Posterior cingulate gyrus (tissue), 11 donors: ENCODE results near the gene FAM3D.

Experiments used
- DNase-seq, 10 donors: peaks; one replicate each; pipeline versions ENCODE4 v3.0.0 to v3.0.0-alpha.2; 2020 to 2021; ENCODE audit warnings: mixed read lengths in 3 of 10
- intact Hi-C: fragments of 100-400 bp; cut with DNase I; formaldehyde crosslinking; loops from one replicate; pipeline ENCODE4 v1.15.1; 2023

The FAM3D gene

GRCh38 chr3:58630076-58630709 lies 36.4 kb downstream of the FAM3D start:
- intact Hi-C loops, result loop anchor here (1.0 to 2.0 kb wide), 2 partner anchors 62 to 323 kb away; partner anchors contain the start of genes HTD2 and RPP14
- DNase-seq, result peak in 8 of 10 donors; percentile 35 to 88 (median 75)

- intact Hi-C loops, result loop anchor here (1.0 to 5.0 kb wide), 3 partner anchors 61 to 442 kb away; partner anchors contain the start of genes HTD2 and RPP14
- no peak for DNase-seq
Observed at GRCh38 chr3:58629629-58630028, 36.9 kb downstream of the FAM3D start.

DNA sequence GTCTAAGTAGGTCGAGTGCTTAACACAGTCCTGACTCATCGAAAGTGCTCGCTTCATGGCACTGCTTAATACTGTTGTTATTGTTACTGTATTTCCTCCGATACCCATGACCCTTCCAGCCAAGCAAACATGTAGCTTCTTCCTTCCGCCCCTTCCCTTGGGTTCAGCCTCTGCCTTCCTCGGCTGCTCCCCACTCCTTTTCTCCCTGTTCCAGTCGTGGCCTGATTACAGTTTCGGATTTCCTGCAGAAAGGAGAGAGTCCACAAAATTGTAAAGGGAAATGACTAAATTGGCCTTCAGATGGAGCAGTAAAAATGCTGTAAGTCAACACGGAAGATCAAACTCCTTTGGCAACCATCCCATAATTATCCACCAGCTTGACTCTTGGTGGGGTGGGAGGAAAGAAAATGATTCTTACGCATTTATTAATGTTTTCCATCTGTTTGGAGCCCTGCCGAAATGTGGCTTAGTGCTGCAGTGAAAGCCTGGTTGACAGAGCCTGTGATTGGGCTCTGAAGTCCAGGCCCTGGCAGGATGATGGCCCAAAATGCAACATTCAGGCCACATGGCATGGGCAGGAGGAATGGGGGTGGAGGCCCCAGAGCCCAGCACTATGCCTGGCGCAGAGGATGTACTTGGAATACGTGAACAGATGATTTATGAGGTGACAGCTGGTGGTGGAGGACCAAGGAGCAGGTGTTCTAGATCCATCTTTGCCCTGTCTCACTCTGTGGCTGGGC lies 37.6 kb downstream of the FAM3D start:
- DNase-seq, result peak in 1 of 10 donors; percentile 61
- intact Hi-C loops, result loop anchor here (5.0 kb wide), 1 partner anchor 442 kb away; no protein-coding TSS in a partner anchor

- intact Hi-C loops, result loop anchor here (5.0 kb wide), 1 partner anchor 441 kb away; no protein-coding TSS in a partner anchor
- no peak for DNase-seq
Observed at GRCh38 chr3:58627941-58628340, 38.6 kb downstream of the FAM3D start.

GRCh38 chr3:58627570-58627885 lies 39.0 kb downstream of the FAM3D start:
- DNase-seq, result peak in 4 of 10 donors; percentile 32 to 89 (median 62)
- intact Hi-C loops, result loop anchor here (5.0 kb wide), 1 partner anchor 440 kb away; no protein-coding TSS in a partner anchor

DNA sequence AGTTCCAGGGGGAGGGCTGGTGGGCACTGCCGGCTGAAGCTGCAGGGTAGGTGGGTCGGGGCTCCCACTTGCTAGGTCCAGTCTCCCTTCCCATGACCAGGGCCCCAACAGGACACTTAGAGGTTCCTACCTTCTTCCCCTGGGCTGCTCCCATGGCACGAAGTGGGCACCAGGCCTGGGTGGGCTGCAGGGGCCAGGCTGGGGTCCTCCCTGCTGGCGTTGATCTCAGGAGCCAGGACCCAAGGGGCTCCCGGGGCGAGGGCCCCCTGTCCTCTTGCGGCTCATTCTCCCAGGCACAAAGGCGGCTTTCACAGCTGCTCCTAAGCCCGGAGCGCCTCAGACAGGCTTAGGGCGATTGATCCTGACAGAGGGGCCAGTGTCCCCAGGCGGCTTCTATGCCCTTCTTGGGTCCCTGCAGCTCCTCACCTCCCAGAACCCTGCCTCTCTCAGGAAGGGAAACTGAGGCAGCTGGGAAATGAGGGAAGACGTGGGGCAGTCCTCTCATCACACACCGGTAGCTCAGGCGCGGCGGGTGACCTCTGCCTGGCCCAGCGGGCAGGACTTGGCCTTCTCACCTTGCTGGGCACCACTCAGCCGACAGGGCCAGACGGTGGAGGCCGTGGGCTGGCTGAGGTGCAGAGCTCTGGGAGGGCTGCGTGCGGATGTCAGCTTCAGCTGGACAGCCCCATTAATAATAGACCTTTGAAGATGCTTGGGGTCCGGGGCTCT lies 39.6 kb downstream of the FAM3D start:
- intact Hi-C loops, result loop anchor here (5.0 kb wide), 1 partner anchor 440 kb away; no protein-coding TSS in a partner anchor
- peak in 1 of 10 donors; percentile 82 for DNase-seq

DNA sequence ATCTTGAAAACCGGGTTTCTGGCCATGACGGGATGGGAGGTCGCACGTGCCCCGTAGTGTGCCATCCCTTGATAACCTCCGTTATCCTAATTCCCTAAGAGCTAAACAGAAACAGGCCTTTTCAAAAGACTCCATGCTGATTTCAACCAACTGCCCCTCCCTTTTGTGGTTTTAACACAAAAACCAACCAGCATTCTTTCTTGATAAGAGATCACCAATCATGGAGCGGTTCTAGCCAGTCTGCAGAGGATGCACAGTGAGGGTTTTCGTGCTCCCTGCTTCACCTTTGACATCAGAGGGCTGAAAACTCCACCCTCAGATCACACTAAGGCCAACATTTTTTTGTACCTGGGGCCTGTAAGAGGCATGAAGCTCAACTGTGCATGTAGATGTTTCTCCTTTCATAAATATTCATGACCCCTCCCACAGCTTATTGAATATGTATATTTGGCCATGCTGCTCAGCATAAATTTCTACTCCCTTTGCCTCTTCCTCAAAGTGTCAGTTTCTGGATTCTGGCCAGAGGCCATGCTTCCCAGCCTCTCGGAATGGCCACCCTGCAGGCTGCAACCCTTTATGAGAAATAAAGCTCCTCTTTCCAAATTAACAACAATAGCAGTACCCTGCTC lies 41.3 kb downstream of the FAM3D start:
- peak in 1 of 10 donors; percentile 20 for DNase-seq
- intact Hi-C loops, result loop anchor here (5.0 kb wide), 1 partner anchor 438 kb away; no protein-coding TSS in a partner anchor

DNA sequence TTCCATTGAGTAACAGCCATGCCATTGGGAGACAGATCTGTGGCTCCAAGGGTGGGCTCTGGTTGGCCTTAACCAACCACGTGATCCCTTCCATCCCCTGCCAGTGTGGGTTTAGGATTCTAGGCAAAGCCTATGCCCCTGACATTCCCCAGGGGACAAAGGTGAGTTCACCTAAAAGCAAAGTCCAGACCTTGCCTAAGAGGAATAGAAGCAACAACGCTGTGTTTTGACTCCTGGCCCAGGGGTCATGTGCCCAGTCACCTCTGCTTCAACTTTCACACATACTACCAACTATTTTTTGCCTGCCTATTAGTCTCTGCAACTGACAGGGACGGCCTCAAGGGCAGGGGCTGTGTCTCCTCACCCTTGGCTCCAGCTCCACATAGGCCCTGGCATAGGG lies 42.0 kb downstream of the FAM3D start:
- DNase-seq, result peak in 1 of 10 donors; percentile 35
- intact Hi-C loops, result no loop called here

GRCh38 chr3:58623961-58624360 lies 42.6 kb downstream of the FAM3D start:
- no peak for DNase-seq
- intact Hi-C loops, result no loop called here

DNA sequence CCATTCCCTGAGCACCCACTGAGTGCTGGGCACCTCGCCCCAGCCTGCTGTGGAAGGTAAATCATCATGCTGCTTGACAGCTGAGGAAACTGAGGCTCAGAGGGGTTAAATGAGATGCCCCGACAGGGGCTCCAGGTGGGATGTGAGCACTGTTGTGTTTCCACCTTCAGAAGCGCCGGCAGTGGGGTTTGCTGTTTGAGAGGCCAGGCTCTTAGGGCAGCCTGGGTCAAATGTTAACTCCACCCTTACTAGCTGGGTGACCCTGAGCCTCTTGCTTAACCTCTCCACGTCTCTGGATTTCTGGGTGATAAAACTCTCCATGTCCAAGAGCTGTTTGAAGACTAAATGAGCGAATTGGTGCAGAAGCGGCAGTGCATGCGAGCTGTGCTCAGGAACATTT lies 43.1 kb downstream of the FAM3D start:
- intact Hi-C loops, result no loop called here
- DNase-seq, result peak in 1 of 10 donors; percentile 75

DNA sequence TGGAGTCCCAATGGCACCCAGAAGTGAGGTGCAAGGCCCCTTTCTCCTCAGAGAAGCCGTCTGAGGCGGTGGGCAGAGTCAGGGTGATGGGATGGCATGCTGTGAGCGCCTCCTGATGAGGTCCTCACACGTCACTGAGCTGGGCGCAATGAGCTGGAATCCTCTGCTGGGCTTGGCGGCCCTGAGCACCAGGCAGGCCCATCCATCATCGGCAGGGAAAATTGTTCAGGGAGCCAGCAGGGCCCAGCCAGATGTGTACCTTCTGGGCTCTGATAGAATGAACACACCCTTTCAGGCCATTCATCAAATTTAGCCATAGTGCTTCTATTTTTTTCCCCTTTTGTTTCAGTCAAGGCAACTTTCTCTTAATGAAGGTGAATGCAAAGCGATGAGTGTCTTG lies 43.7 kb downstream of the FAM3D start:
- peak in 1 of 10 donors; percentile 50 for DNase-seq
- intact Hi-C loops, result no loop called here

- intact Hi-C loops, result no loop called here
Observed at GRCh38 chr3:58622436-58622835, 44.1 kb downstream of the FAM3D start.

GRCh38 chr3:58621086-58621830 lies 45.3 kb downstream of the FAM3D start:
- intact Hi-C loops, result no loop called here
- peak in 1 of 10 donors; percentile 74 for DNase-seq

More at GRCh38 chr3:58622436-58622835, 44.1 kb downstream of the FAM3D start:
- DNase-seq, result no peak

- peak in 1 of 10 donors; percentile 73 for DNase-seq
- intact Hi-C loops, result no loop called here
Observed at GRCh38 chr3:58620421-58620820, 46.2 kb downstream of the FAM3D start.

- intact Hi-C loops, result no loop called here
- peak in 1 of 10 donors; percentile 79 for DNase-seq
Observed at GRCh38 chr3:58617338-58617761, 49.2 kb downstream of the FAM3D start.

- peak in 1 of 10 donors; percentile 51 for DNase-seq
- intact Hi-C loops, result no loop called here
Observed at GRCh38 chr3:58613236-58614132, 53.1 kb downstream of the FAM3D start.

- peak in 1 of 10 donors; percentile 12 for DNase-seq
- intact Hi-C loops, result no loop called here
Observed at GRCh38 chr3:58612830-58613229, 53.7 kb downstream of the FAM3D start.

DNA sequence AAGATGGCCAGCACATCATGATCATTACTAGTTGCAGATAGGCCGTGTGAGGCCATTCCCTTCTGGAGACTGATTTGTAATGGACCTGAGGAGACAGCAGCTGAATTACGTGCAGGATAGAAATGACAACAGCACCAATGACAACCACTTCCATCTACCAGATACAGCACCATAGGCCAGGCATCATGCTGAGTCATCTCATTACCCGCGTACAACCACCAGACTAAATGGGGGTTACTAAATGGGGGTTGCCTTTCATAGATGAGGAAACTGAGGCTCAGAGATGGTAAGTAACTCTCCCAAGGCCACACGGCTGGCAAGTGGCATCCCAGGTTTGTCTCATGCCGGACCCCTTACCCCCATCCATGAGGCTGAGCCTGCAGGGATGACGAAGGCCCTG lies 56.6 kb downstream of the FAM3D start:
- intact Hi-C loops, result no loop called here
- DNase-seq, result peak in 1 of 10 donors; percentile 31
